Muscle layer of duodenum (tissue), 2 donors: ENCODE results near the gene TEX26.

Source experiments
- H3K27ac ChIP-seq: one replicate; pipeline ENCODE4 v1.7.0; 2013; ENCODE audit warnings: mild to moderate bottlenecking, low read length
- H3K27me3 ChIP-seq: one replicate; pipeline ENCODE4 v1.7.0; 2013; ENCODE audit warnings: low read depth, mild to moderate bottlenecking, control low read depth, low read length
- H3K36me3 ChIP-seq, 2 donors: one replicate each; pipeline ENCODE4 v1.7.0; 2013; ENCODE audit warnings: low read length in 2 of 2, control low read depth in 1 of 2, mild to moderate bottlenecking in 1 of 2; ENCODE audit not compliant: insufficient read depth in 2 of 2, control insufficient read depth in 1 of 2
- H3K4me1 ChIP-seq, 2 donors: one replicate each; pipeline ENCODE4 v1.7.0; 2013; ENCODE audit warnings: low read length in 2 of 2, mild to moderate bottlenecking in 2 of 2, control low read depth in 1 of 2, moderate library complexity in 1 of 2; ENCODE audit not compliant: insufficient read depth in 2 of 2, control insufficient read depth in 1 of 2
- H3K4me3 ChIP-seq, 2 donors: one replicate each; pipeline ENCODE4 v1.7.0; 2013; ENCODE audit warnings: low read length in 2 of 2, low read depth in 1 of 2, mild to moderate bottlenecking in 1 of 2
- H3K9me3 ChIP-seq, 2 donors: one replicate each; pipeline ENCODE4 v1.7.0; 2013; ENCODE audit warnings: low read length in 2 of 2, control low read depth in 1 of 2, mild to moderate bottlenecking in 1 of 2; ENCODE audit not compliant: control insufficient read depth in 1 of 2
- donor health status: healthy.

The TEX26 gene

DNA sequence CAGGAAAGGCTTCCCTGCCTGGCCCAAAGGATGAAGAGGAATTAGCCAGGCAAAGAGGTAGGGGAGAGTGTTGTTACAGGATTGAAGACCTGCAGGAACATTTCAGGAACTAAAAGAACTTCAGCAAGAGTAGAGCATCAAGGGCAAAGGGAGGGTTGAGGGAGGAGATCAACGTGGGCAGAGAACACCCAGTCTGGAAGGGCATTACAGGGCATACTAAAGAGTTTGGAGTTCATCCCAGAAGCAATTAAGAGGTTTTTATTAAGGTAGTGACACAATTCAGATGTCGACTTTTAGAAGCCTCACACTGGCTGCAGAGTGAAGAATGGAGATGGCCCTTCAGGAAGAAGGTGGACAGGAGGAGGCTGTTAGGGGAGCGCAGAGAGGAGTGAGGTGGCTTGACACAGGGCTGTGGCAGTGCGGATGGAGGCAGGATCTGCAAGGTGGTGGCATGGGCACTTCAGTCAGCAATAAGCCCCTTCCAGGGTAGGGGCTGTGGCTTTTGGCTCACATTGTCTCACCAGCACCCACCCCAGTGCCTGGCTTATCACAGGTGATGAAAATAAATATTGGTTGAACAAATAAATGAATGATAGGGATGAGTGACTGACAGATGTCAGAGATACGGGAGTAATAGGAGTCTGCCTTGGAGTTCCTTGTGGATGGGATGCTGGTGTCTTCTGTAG is 24.9 kb downstream of the TEX26 start:
- Histone ChIP-seq H3K4me3 (no peak overlapping the region), H3K36me3 (no peaks in the 10 kb centered on the region), H3K27me3 (no peaks in the 10 kb centered on the region), H3K9me3 (no peaks in the 10 kb centered on the region), H3K4me1 (no peaks in the 10 kb centered on the region), H3K27ac (no peak overlapping the region)

DNA sequence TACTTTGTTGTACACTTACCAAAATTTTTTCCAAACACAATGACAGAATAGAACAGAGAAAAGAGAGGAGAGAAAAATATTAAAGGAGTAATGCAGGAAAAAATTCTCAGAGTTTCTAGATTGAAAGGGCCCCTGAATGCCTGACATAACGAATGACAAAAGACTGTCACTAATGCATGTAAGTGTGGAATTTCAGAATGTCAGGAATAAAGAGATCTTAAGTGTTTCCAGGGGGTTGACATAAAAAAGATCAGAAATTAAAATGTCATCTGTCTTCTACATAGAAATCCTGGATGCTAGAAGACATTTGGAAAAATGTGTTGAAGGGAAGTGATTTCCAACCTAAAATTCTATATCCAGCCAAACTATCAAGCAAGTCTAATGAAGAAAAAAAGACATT is 27.2 kb downstream of the TEX26 start:
- Histone ChIP-seq H3K27me3 (no peaks in the 10 kb centered on the region), H3K27ac (no peak overlapping the region), H3K4me3 (no peak overlapping the region), H3K9me3 (no peaks in the 10 kb centered on the region), H3K4me1 (no peaks in the 10 kb centered on the region), H3K36me3 (no peaks in the 10 kb centered on the region)

GRCh38 chr13:30963791-30964190 is 31.3 kb downstream of the TEX26 start:
- Histone ChIP-seq H3K27ac (no peak overlapping the region), H3K36me3 (no peaks in the 10 kb centered on the region), H3K4me1 (no peaks in the 10 kb centered on the region), H3K9me3 (no peaks in the 10 kb centered on the region), H3K27me3 (no peaks in the 10 kb centered on the region), H3K4me3 (no peak overlapping the region)

- Histone ChIP-seq H3K27me3 (no peaks in the 10 kb centered on the region), H3K9me3 (no peaks in the 10 kb centered on the region), H3K4me1 (no peaks in the 10 kb centered on the region), H3K27ac (no peak overlapping the region), H3K36me3 (no peaks in the 10 kb centered on the region), H3K4me3 (no peak overlapping the region)
These were observed 32.9 kb downstream of the TEX26 start for GRCh38 chr13:30965380-30965779.

- Histone ChIP-seq H3K27ac (no peak overlapping the region), H3K4me3 (no peak overlapping the region), H3K27me3 (no peaks in the 10 kb centered on the region), H3K36me3 (no peaks in the 10 kb centered on the region), H3K4me1 (no peaks in the 10 kb centered on the region), H3K9me3 (no peaks in the 10 kb centered on the region)
These were observed 33.6 kb downstream of the TEX26 start for GRCh38 chr13:30966101-30966500.

- no peak overlapping the region for H3K4me3 ChIP-seq
These were observed 36.4 kb downstream of the TEX26 start for GRCh38 chr13:30968846-30969245.

DNA sequence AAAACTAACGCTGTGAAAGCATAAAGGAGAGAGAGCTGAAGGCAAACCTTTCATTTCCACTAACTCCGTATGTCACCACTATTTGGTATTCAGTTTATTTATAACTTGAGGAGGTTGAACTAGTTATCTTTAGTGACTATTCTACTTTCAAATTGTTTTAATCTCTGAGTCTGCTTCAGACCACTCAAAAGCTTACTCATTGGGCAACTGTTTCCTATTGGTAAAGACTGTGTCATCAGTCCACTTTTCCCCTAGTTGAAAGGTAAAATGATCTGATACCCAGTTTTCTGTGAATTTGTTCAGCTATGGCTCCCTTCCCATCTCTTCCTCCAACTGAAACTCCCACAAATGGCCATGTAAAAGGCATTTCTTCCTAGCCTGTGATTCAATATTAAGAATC is 39.1 kb downstream of the TEX26 start:
- Histone ChIP-seq H3K4me3 (no peak overlapping the region), H3K4me1 (no peaks in the 10 kb centered on the region)

More at GRCh38 chr13:30968846-30969245, 36.4 kb downstream of the TEX26 start:
- H3K36me3 ChIP-seq, result no peaks in the 10 kb centered on the region
- H3K9me3 ChIP-seq, result no peaks in the 10 kb centered on the region
- no peak overlapping the region for H3K27ac ChIP-seq
- no peaks in the 10 kb centered on the region for H3K4me1 ChIP-seq
- H3K27me3 ChIP-seq, result no peaks in the 10 kb centered on the region

DNA sequence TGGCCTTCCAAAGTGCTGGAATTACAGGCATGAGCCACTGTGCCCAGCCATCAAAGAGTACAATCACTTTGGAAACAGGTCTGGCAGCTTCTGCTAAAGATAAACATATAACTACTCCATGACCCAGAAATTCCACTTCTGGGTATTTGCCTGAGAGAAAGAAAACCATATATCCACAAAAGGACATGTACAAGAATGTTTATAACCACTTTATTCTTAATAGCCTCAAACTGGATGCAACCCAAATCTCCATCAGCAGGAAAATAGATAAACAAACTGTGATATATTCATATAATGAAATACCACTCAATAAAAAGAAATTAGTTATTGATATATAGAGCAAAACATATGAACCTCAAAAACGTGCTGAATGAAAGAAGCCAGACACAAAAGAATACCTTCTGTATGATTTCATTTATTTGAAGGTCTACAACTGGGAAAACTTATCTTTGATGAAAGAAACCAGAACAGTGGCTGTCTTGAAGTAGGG is 40.5 kb downstream of the TEX26 start:
- no peaks in the 10 kb centered on the region for H3K36me3 ChIP-seq
- H3K27me3 ChIP-seq, result no peaks in the 10 kb centered on the region
- H3K9me3 ChIP-seq, result no peaks in the 10 kb centered on the region
- no peak overlapping the region for H3K27ac ChIP-seq
- H3K4me3 ChIP-seq, result no peak overlapping the region
- H3K4me1 ChIP-seq, result no peaks in the 10 kb centered on the region

More for the DNA sequence above, 39.1 kb downstream of the TEX26 start:
- Histone ChIP-seq H3K27me3 (no peaks in the 10 kb centered on the region), H3K9me3 (no peaks in the 10 kb centered on the region), H3K27ac (no peak overlapping the region), H3K36me3 (no peaks in the 10 kb centered on the region)

- Histone ChIP-seq H3K27ac (no peak overlapping the region), H3K4me3 (no peak overlapping the region), H3K4me1 (no peaks in the 10 kb centered on the region), H3K9me3 (no peaks in the 10 kb centered on the region), H3K27me3 (no peaks in the 10 kb centered on the region), H3K36me3 (no peaks in the 10 kb centered on the region)
These were observed 41.9 kb downstream of the TEX26 start for GRCh38 chr13:30974350-30974749.

DNA sequence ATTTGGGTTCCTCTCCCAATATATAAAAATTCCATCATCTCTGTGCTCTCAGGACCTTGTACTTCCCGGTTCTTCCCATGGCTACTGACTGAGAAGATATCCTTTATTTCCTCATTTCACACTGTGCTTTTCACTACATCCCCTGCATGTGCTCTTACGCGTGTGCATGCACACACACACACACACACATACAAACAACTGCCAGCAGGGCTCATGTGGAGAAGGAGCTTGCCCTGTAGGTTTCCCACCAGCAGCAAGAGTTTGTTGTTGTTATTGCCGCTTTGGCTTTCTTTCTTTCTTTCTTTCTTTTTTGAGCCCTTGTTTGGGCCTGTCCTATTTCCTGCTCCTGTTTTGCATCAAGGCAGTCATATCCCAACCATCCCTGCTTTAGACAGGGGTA is 43.6 kb downstream of the TEX26 start:
- H3K27me3 ChIP-seq, result no peaks in the 10 kb centered on the region
- no peaks in the 10 kb centered on the region for H3K4me1 ChIP-seq
- H3K36me3 ChIP-seq, result no peaks in the 10 kb centered on the region
- H3K27ac ChIP-seq, result no peak overlapping the region
- no peaks in the 10 kb centered on the region for H3K9me3 ChIP-seq
- H3K4me3 ChIP-seq, result no peak overlapping the region

- Histone ChIP-seq H3K36me3 (no peaks in the 10 kb centered on the region), H3K27me3 (no peaks in the 10 kb centered on the region), H3K4me3 (no peak overlapping the region), H3K9me3 (no peaks in the 10 kb centered on the region), H3K27ac (no peak overlapping the region), H3K4me1 (no peaks in the 10 kb centered on the region)
These were observed 46.8 kb downstream of the TEX26 start for GRCh38 chr13:30978981-30979956.
